A549 (cell line): ENCODE results near the gene ID3. TPM values are rescaled to one million over a fixed set of nuclear protein-coding genes. Genes with fewer than 3 reads are reported as not detected.
A peak's percentile ranks its signal among the peaks of the same experiment; 100 is the strongest.

Source experiments
- ATAC-seq, 2 experiments: fragments of 200-7000 bp in 1 of 2; fragments of >200 bp in 1 of 2; cut with Nextera tagmentation in 1 of 2; cut with Tn5 transposase in 1 of 2; 3 replicates each; pipeline versions ENCODE4 v1.8.0 to v1.9.1; 2018 to 2020; ENCODE audit warnings: mild to moderate bottlenecking in 1 of 2, moderate library complexity in 1 of 2
- CTCF ChIA-PET: fragments of 300-600 bp; sonication (Branson Sonifier 250); formaldehyde crosslinking; extraction: SDS; loops from one replicate; lab custom pipeline; 2021; ENCODE audit warnings: antibody characterized with exemption, inconsistent platforms; lab: Yijun Ruan, JAX
- POLR2A ChIA-PET: fragments of 350-600 bp; formaldehyde crosslinking; extraction: SDS; loops from one replicate; lab custom pipeline; 2021; ENCODE audit warnings: antibody characterized with exemption, inconsistent platforms; lab: Yijun Ruan, JAX
- DNase-seq, 2 experiments: peaks; one replicate each; pipeline versions ENCODE4 v3.0.0 to v3.0.0-alpha.2; 2011 to 2016; ENCODE audit warnings: low read depth in 1 of 2, low spot score in 1 of 2
- FAIRE-seq: peaks from 2 replicates; lab custom pipeline; 2011; peaks lifted over from hg19 to GRCh38; lab: Jason Lieb, UNC
- H3K27ac ChIP-seq, 2 experiments: fragments of >200 bp; sonication (Bioruptor Twin); formaldehyde crosslinking; 3 replicates each; pipeline ENCODE4 v1.5.1; 2016 to 2017
- H3K4me1 ChIP-seq: fragments of >200 bp; sonication (Bioruptor Twin); formaldehyde crosslinking; 3 replicates; pipeline ENCODE4 v1.6.1; 2016
- H3K4me2 ChIP-seq: fragments of >200 bp; sonication (Bioruptor Twin); formaldehyde crosslinking; 3 replicates; pipeline ENCODE4 v1.6.1; 2016
- H3K4me3 ChIP-seq: fragments of >200 bp; sonication (Bioruptor Twin); formaldehyde crosslinking; 3 replicates; pipeline ENCODE4 v1.5.1; 2016
- H3K9me3 ChIP-seq: fragments of >200 bp; sonication (Bioruptor Twin); formaldehyde crosslinking; 3 replicates; pipeline ENCODE4 v1.6.1; 2016
- BHLHE40 ChIP-seq: IDR thresholded peaks from 2 replicates; pipeline ENCODE4 v1.6.1; 2012; ENCODE audit warnings: low read depth, low read length, inconsistent platforms
- CEBPB ChIP-seq, 2 experiments: fragments of >200 bp in 1 of 2; sonication (Bioruptor Twin) in 1 of 2; formaldehyde crosslinking in 1 of 2; IDR thresholded peaks; 2 replicates each; pipeline ENCODE4 v1.6.1; 2012 to 2016
- CHD4 ChIP-seq: fragments of 200-600 bp; sonication (generic); IDR thresholded peaks from 2 replicates; pipeline ENCODE4 v1.6.1; 2016; ENCODE audit warnings: antibody characterized with exemption, mild to moderate bottlenecking, borderline replicate concordance
- EHF ChIP-seq: fragments of 250-450 bp; sonication (Bioruptor Pico); IDR thresholded peaks from 2 replicates; pipeline ENCODE4 v1.5.0; 2020; ENCODE audit warnings: mild to moderate bottlenecking
- EP300 ChIP-seq, 2 experiments: fragments of >200 bp; sonication (Bioruptor Twin); formaldehyde crosslinking; IDR thresholded peaks; 2 replicates in 1 of 2; 3 replicates in 1 of 2; pipeline ENCODE4 v1.6.1; 2016 to 2017
- FOSL2 ChIP-seq, 2 experiments: fragments of 450-650 bp in 1 of 2; fragments of >200 bp in 1 of 2; sonication (Bioruptor Twin) in 1 of 2; formaldehyde crosslinking; IDR thresholded peaks; 2 replicates each; pipeline versions ENCODE4 v1.5.0 to v1.6.1; 2016 to 2020; ENCODE audit warnings: mild to moderate bottlenecking in 1 of 2, moderate library complexity in 1 of 2
- GATA3 ChIP-seq: IDR thresholded peaks from 2 replicates; pipeline ENCODE4 v1.6.1; 2012; ENCODE audit warnings: borderline replicate concordance
- HEYL ChIP-seq: fragments of 250-450 bp; sonication (Bioruptor Pico); IDR thresholded peaks from 2 replicates; pipeline ENCODE4 v1.8.0; 2021; ENCODE audit warnings: mild to moderate bottlenecking, moderate library complexity
- HOXB13 ChIP-seq: fragments of 250-450 bp; sonication (Bioruptor Pico); IDR thresholded peaks from 2 replicates; pipeline ENCODE4 v1.5.0; 2020; ENCODE audit warnings: low read depth, mild to moderate bottlenecking, moderate library complexity
- JUN ChIP-seq, 2 experiments: fragments of >200 bp; sonication (Bioruptor Twin); formaldehyde crosslinking; IDR thresholded peaks; 2 replicates in 1 of 2; 3 replicates in 1 of 2; pipeline ENCODE4 v1.6.1; 2016 to 2017
- MYC ChIP-seq: IDR thresholded peaks from 2 replicates; pipeline ENCODE4 v1.6.1; 2012; ENCODE audit warnings: mild to moderate bottlenecking, inconsistent platforms, low read length, improper control_type of control experiment, borderline replicate concordance
- RCOR1 ChIP-seq: fragments of 150-350 bp; IDR thresholded peaks from 2 replicates; pipeline ENCODE4 v1.6.1; 2014; ENCODE audit warnings: antibody characterized with exemption, low read length, low read depth
- TP53 ChIP-seq: fragments of 250-450 bp; sonication (Bioruptor Pico); IDR thresholded peaks from 2 replicates; pipeline ENCODE4 v1.5.0; 2021; ENCODE audit warnings: mild to moderate bottlenecking, moderate library complexity
- WGBS: methylation state at CpG from one replicate; pipeline ENCODE4 v1.1.6; 2017; ENCODE audit errors: missing lambda C conversion rate; 5-methylcytosine and 5-hydroxymethylcytosine counted together
- polyA plus RNA-seq, 4 experiments: library from polyadenylated mRNA; depleted of rRNA in 3 of 4; stranded (reverse); fragments of >200 nt; fragmentation: RNase III in 1 of 4; extraction: RNeasy Plus Mini Kit Qiagen cat#74134 plus additional on column Dnase treatment in 1 of 4; gene quantifications; 2 replicates in 3 of 4; 3 replicates in 1 of 4; pipeline ENCODE4 v1.2.3, GENCODE V29; 2011 to 2017
- TF ChIP-seq, protein P1 (sequence below): IDR thresholded peaks from 2 replicates; pipeline ENCODE4 v1.6.1; 2012
- TF ChIP-seq, protein P2 (sequence below): IDR thresholded peaks from 2 replicates; pipeline ENCODE4 v1.6.1; 2012
- TF ChIP-seq, protein P3 (sequence below): fragments of 250-450 bp; sonication (Bioruptor Pico); IDR thresholded peaks from 2 replicates; pipeline ENCODE4 v1.5.0; 2020; ENCODE audit warnings: low read depth, mild to moderate bottlenecking, moderate library complexity
- TF ChIP-seq, protein P4 (sequence below): fragments of >200 bp; sonication (Bioruptor Twin); formaldehyde crosslinking; IDR thresholded peaks from 3 replicates; pipeline ENCODE4 v1.6.1; 2016

ID3 gene
- polyA plus RNA-seq, 2 of the 4 experiments (the other 2 are of a cell fraction), result 171 to 336 TPM

DNA sequence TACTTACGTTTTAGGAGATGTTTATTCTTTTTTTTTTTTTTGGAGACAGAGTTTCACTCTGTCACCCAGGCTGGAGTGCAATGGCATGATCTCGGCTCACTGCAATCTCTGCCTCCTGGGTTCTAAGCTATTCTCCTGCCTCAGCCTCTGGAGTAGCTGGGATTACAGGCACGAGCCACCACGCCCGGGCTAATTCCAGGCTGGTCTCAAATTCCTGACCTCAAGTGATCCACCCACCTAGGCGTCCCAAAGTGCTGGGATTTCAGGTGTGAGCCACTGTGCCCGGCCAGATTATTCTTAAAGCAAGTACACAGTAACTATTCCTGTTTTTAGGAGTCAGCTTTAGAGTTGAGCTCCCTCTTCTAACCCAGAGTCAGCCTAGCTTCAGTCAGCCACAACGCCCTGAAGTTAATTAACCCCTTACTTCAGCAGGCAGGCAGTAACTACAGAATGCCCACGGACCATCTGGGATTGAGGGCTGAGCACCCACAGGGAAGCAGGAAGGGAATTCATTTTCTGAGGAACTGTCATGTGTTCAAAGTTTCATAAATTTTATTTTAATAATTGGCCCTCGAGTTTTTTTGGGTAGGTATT is 5.3 kb upstream of the ID3 start:
- ChIA-PET POLR2A (interaction anchor here (2.1 to 11.2 kb wide), 2 partner anchors 9 to 11 kb away, joined by 11 to 168 read pairs; no protein-coding TSS in a partner anchor), CTCF (interaction anchor here (0.6 to 29.3 kb wide), 6 partner anchors 9 to 70 kb away, joined by 3 to 699 read pairs (median 5); no protein-coding TSS in a partner anchor)
- ATAC-seq (peak in 1 of 2 experiments; percentile 2; a peak in 1 of 6 replicates), DNase-seq (no peak), FAIRE-seq (no peak)
- 15% methylated on average over 9 of the region's 10 CpGs for WGBS
- Histone ChIP-seq H3K4me1 (peaks cover 79% of the 10 kb centered on the region), H3K4me3 (no peak overlapping the region), H3K9me3 (no peaks in the 10 kb centered on the region), H3K27ac (peak overlapping the region; percentile 96 to 98), H3K4me2 (peak overlapping the region; percentile 96)
- 0 out of 2 replicates have a peak, but pooled peaks have one; percentile 34 for TF ChIP-seq HOXB13 (CRISPR knock-in tag)
- TF ChIP-seq, protein P1, sequence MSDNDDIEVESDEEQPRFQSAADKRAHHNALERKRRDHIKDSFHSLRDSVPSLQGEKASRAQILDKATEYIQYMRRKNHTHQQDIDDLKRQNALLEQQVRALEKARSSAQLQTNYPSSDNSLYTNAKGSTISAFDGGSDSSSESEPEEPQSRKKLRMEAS, result no peak

DNA sequence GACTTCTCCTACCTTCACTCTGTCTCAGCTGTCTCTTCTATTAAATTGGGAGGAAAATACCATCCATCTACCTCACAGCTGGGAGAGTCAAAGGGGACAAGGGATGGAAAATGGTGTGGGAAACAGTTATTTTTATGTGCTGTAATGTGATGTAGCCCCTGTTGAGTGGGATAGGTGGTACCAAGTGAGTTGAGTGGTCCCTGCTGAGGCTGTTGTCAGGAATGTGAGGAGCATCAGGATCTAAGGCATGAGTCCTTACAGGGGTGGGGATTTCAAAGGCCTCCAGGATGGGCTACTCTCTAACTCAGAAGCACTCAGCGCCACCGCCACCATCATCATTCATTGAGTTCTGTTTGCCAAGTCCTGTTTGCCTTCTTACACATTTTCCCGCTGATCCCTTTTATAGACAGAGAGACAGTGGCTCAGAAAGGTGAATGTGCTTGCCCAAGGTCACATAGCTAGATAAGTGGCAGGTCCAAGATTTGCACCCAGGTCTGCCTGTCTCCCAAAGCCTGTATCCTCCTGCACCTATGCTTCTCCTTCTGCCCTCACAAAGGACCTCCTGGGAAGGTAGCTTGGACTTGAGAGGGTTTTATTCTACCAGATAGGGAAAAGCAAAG is 4.6 kb upstream of the ID3 start:
- Histone ChIP-seq H3K9me3 (no peaks in the 10 kb centered on the region), H3K4me2 (peak overlapping the region; percentile 96), H3K27ac (peak overlapping the region; percentile 96 to 98), H3K4me1 (peaks cover 72% of the 10 kb centered on the region)
- no peak for TF ChIP-seq FOSL2 (IDR thresholded peaks at IDR 0.05)
- 0 out of 2 replicates have a peak, but pooled peaks have one; percentile 1 for TF ChIP-seq FOSL2 (CRISPR knock-in tag; IDR thresholded peaks at IDR 0.05)
- no peak for TF ChIP-seq EHF (CRISPR knock-in tag)
- TF ChIP-seq, all 56 proteins: peak for 1
- ChIA-PET POLR2A (interaction anchor here (2.1 to 11.2 kb wide), 2 partner anchors 9 to 12 kb away, joined by 11 to 168 read pairs; no protein-coding TSS in a partner anchor), CTCF (interaction anchor here (0.6 to 29.3 kb wide), 6 partner anchors 9 to 70 kb away, joined by 3 to 699 read pairs (median 5); no protein-coding TSS in a partner anchor)
- H3K4me3 ChIP-seq, result no peak overlapping the region
- WGBS, result 35% methylated on average over 3 of the region's 3 CpGs
- ATAC-seq (no peak), DNase-seq (peak in 1 of 2 experiments; percentile 45), FAIRE-seq (no peak)

DNA sequence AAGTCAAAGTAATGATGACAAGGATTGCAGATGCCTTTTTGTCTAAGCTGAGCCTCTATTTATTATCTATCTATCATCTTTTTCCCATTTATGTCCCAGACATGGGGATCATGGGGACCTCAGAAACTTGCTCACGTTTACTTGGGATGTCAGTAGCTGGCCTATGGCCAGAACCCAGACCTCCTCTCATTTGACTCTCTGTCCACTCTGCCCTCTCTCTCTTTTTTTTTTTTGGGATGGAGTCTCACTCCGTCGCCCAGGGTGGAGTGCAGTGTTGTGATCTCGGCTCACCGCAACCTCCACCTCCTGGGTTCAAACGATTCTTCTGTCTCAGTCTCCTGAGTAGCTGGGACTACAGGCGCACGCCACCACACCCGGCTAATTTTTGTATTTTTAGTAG is 3.7 kb upstream of the ID3 start:
- CTCF ChIA-PET, result interaction anchor here (1.0 to 29.3 kb wide), 2 partner anchors 48 to 71 kb away, joined by 3 to 699 read pairs; no protein-coding TSS in a partner anchor
- FAIRE-seq (no peak), DNase-seq (no peak), ATAC-seq (no peak)
- Histone ChIP-seq H3K27ac (peak overlapping the region; percentile 96 to 98), H3K9me3 (no peaks in the 10 kb centered on the region), H3K4me2 (peak overlapping the region; percentile 96), H3K4me3 (no peak overlapping the region), H3K4me1 (peaks cover 64% of the 10 kb centered on the region)
- TF ChIP-seq RCOR1, result no peak
- no peak for TF ChIP-seq GATA3
- TF ChIP-seq HOXB13 (CRISPR knock-in tag), result no peak
- POLR2A ChIA-PET, result interaction anchor here (11.2 kb wide), 1 partner anchor 12 kb away, joined by 168 read pairs; no protein-coding TSS in a partner anchor
- WGBS, result 87% methylated on average over 9 of the region's 9 CpGs

DNA sequence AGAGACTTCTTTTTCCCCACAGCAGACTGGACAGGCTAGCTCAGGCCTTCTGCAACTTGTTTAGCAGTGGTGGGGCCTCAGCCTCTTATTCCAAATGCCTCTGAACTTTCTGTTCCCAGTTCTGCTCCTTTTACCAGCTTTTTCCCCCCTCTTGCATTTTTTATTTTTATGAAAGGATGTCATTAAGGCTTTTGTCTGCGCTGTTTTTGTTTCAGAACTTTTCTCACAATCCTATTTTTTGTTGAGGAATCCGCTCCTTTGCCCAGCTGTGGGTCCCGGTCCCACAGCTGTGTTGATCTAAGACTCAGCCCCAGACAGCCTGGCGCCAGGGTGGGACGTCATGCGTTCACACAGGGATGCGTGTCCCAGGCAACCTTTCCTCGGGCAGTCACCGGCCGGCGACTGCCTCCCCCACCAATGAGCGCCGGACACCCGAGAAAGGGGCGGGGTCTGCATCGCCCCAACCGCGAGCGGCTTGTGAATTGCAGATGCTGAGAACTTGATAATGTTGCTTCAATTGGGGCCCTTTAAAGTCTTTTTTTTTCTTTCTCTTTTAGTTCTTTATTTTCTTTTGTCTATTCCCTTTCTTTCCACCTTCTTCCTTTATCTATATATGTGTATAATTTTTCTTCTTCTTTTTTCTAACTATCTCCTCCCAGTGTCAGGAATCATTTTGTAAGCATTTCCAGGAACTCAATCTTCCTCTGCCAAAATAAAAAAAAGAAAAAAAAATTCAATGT is 3.0 kb upstream of the ID3 start:
- H3K4me2 ChIP-seq, result peak overlapping the region; percentile 96
- DNase-seq (peak; percentile 85 to 95), ATAC-seq (peak; percentile 73 to 78), FAIRE-seq (no peak)
- H3K4me3 ChIP-seq, result no peak overlapping the region
- peak overlapping the region; percentile 96 to 98 for H3K27ac ChIP-seq
- H3K4me1 ChIP-seq, result peaks cover 60% of the 10 kb centered on the region
- CTCF ChIA-PET, result interaction anchor here (0.5 to 29.3 kb wide), 2 partner anchors 24 to 72 kb away, joined by 3 to 699 read pairs; no protein-coding TSS in a partner anchor
- under 1% methylated on average over 17 of the region's 19 CpGs for WGBS
- no peaks in the 10 kb centered on the region for H3K9me3 ChIP-seq
- POLR2A ChIA-PET, result interaction anchor here (1.1 to 11.2 kb wide), 2 partner anchors 13 to 24 kb away, joined by 6 to 168 read pairs; no protein-coding TSS in a partner anchor
- TF ChIP-seq FOSL2 (IDR thresholded peaks at IDR 0.05), result no peak
- peak; percentile 59 for TF ChIP-seq FOSL2 (CRISPR knock-in tag; IDR thresholded peaks at IDR 0.05)
- TF ChIP-seq, protein P2, sequence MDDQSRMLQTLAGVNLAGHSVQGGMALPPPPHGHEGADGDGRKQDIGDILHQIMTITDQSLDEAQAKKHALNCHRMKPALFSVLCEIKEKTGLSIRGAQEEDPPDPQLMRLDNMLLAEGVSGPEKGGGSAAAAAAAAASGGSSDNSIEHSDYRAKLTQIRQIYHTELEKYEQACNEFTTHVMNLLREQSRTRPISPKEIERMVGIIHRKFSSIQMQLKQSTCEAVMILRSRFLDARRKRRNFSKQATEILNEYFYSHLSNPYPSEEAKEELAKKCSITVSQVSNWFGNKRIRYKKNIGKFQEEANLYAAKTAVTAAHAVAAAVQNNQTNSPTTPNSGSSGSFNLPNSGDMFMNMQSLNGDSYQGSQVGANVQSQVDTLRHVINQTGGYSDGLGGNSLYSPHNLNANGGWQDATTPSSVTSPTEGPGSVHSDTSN, result peak; percentile 82
- TF ChIP-seq, protein P1, result peak; percentile 66
- TF ChIP-seq TP53, result 0 out of 2 replicates have a peak, but pooled peaks have one; percentile 37
- TF ChIP-seq, protein P3, sequence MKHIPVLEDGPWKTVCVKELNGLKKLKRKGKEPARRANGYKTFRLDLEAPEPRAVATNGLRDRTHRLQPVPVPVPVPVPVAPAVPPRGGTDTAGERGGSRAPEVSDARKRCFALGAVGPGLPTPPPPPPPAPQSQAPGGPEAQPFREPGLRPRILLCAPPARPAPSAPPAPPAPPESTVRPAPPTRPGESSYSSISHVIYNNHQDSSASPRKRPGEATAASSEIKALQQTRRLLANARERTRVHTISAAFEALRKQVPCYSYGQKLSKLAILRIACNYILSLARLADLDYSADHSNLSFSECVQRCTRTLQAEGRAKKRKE (CRISPR knock-in tag), result peak; percentile 94
- peak; percentile 70 to 73; a peak in 3 of 5 replicates for TF ChIP-seq EP300 (IDR thresholded peaks at IDR 0.05)
- TF ChIP-seq GATA3, result peak; percentile 87
- TF ChIP-seq BHLHE40, result no peak
- TF ChIP-seq HEYL (CRISPR knock-in tag), result no peak
- peak in 1 of 2 experiments; percentile 45; a peak in 1 of 4 replicates for TF ChIP-seq CEBPB (IDR thresholded peaks at IDR 0.05)
- TF ChIP-seq, protein P4, sequence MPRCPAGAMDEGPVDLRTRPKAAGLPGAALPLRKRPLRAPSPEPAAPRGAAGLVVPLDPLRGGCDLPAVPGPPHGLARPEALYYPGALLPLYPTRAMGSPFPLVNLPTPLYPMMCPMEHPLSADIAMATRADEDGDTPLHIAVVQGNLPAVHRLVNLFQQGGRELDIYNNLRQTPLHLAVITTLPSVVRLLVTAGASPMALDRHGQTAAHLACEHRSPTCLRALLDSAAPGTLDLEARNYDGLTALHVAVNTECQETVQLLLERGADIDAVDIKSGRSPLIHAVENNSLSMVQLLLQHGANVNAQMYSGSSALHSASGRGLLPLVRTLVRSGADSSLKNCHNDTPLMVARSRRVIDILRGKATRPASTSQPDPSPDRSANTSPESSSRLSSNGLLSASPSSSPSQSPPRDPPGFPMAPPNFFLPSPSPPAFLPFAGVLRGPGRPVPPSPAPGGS, result peak; percentile 61; the same call in 2 of the 3 replicates
- no peak for TF ChIP-seq CHD4
- TF ChIP-seq JUN (IDR thresholded peaks at IDR 0.05), result peak; percentile 47 to 58; a peak in 2 of 5 replicates
- no peak for TF ChIP-seq MYC
